Endothelial cell of umbilical vein (primary cell): ENCODE measurements around the gene RASAL2. TPM values are rescaled to one million over a fixed set of nuclear protein-coding genes. Genes with fewer than 3 reads are reported as not detected.

ENCODE experiments used
- BruUV-seq: library from RNA; stranded (reverse); fragments of 400-500 nt; replicated peaks from 2 replicates; lab custom pipeline; 2021; lab: Mats Ljungman, UMichigan
- CTCF ChIA-PET: fragments of 300-600, 350-600 bp; sonication (Branson Sonifier 250); formaldehyde crosslinking; loops from one replicate; lab custom pipeline; 2021; ENCODE audit warnings: antibody characterized with exemption, inconsistent platforms; lab: Charles Lee
- POLR2A ChIA-PET: fragments of 300-600, 350-600 bp; sonication (Branson Sonifier 250); formaldehyde crosslinking; loops from one replicate; lab custom pipeline; 2021; ENCODE audit warnings: antibody characterized with exemption, inconsistent platforms; lab: Charles Lee
- DNase-seq: peaks from one replicate; pipeline ENCODE4 v3.0.0-alpha.2; 2011; ENCODE audit warnings: low read depth, low spot score
- FAIRE-seq: peaks from 2 replicates; lab custom pipeline; 2011; peaks lifted over from hg19 to GRCh38; lab: Jason Lieb, UNC
- H2AFZ ChIP-seq: 2 replicates; pipeline ENCODE4 v1.6.0; 2012; ENCODE audit warnings: low read depth, low read length, control low read depth, inconsistent platforms
- H3K27ac ChIP-seq: 2 replicates; pipeline ENCODE4 v1.5.1; 2011; ENCODE audit warnings: low read depth, mild to moderate bottlenecking, control low read depth, low read length, moderate library complexity; ENCODE audit not compliant: insufficient read depth
- H3K27me3 ChIP-seq, 2 experiments: 2 replicates each; pipeline versions ENCODE4 v1.6.0 to v1.6.1; 2011; ENCODE audit warnings: low read length in 2 of 2, mixed read lengths in 1 of 2; ENCODE audit not compliant: control insufficient read depth in 2 of 2, insufficient read depth in 2 of 2
- H3K36me3 ChIP-seq, 2 experiments: 2 replicates in 1 of 2; 3 replicates in 1 of 2; pipeline ENCODE4 v1.5.1; 2011; ENCODE audit warnings: low read length in 2 of 2, mild to moderate bottlenecking in 1 of 2, moderate library complexity in 1 of 2; ENCODE audit not compliant: control insufficient read depth in 2 of 2, insufficient read depth in 2 of 2; ENCODE audit errors: extremely low read depth in 1 of 2
- H3K4me1 ChIP-seq: 3 replicates; pipeline ENCODE4 v1.5.1; 2011; ENCODE audit warnings: mild to moderate bottlenecking, low read length; ENCODE audit not compliant: control insufficient read depth, insufficient read depth; ENCODE audit errors: extremely low read depth
- H3K4me2 ChIP-seq: 2 replicates; pipeline ENCODE4 v1.6.1; 2011; ENCODE audit warnings: low read length, control low read depth, mixed read lengths; ENCODE audit not compliant: insufficient read depth
- H3K4me3 ChIP-seq, 3 experiments: fragments of 200-600 bp in 1 of 3; sonication (generic), shearing (Covaris generic) in 1 of 3; replicated peaks in 1 of 3; 2 replicates each; pipeline ENCODE4 v1.5.1; 2011 to 2016; ENCODE audit warnings: control low read depth in 3 of 3, low read length in 3 of 3, mild to moderate bottlenecking in 2 of 3, inconsistent platforms in 1 of 3, low read depth in 1 of 3, moderate library complexity in 1 of 3; ENCODE audit not compliant: insufficient read depth in 1 of 3
- H3K79me2 ChIP-seq: 2 replicates; pipeline ENCODE4 v1.6.0; 2012; ENCODE audit warnings: low read length, inconsistent platforms; ENCODE audit not compliant: control insufficient read depth, insufficient read depth
- H3K9ac ChIP-seq: replicated peaks from 2 replicates; pipeline ENCODE3; 2011; ENCODE audit warnings: low read length, control low read depth; ENCODE audit not compliant: insufficient read depth; ENCODE audit errors: extremely low read depth
- H3K9me1 ChIP-seq: replicated peaks from 3 replicates; pipeline ENCODE4 v1.6.0; 2011; ENCODE audit warnings: mild to moderate bottlenecking, low read length; ENCODE audit not compliant: control insufficient read depth, insufficient read depth; ENCODE audit errors: extremely low read depth
- H3K9me3 ChIP-seq: replicated peaks from 2 replicates; pipeline ENCODE4 v1.5.1; 2012; ENCODE audit warnings: low read length, inconsistent platforms; ENCODE audit not compliant: control insufficient read depth, insufficient read depth
- H4K20me1 ChIP-seq: replicated peaks from 2 replicates; pipeline ENCODE3; 2011; ENCODE audit warnings: mild to moderate bottlenecking, low read length; ENCODE audit not compliant: control insufficient read depth, insufficient read depth; ENCODE audit errors: extremely low read depth
- CTCF ChIP-seq, 2 donors: IDR thresholded peaks; 1 replicate in 1 of 2; 2 replicates in 1 of 2; pipeline ENCODE4 v1.5.1; 2011; ENCODE audit warnings: low read length in 2 of 2, mild to moderate bottlenecking in 2 of 2, moderate library complexity in 2 of 2, control low read depth in 1 of 2, inconsistent platforms in 1 of 2, low read depth in 1 of 2; ENCODE audit not compliant: insufficient read depth in 1 of 2; ENCODE audit errors: extremely low read depth in 1 of 2
- EZH2 ChIP-seq: IDR thresholded peaks from 2 replicates; pipeline ENCODE4 v1.6.1; 2012; ENCODE audit warnings: borderline replicate concordance, low read depth, mild to moderate bottlenecking, moderate library complexity, low read length, inconsistent platforms; ENCODE audit not compliant: severe bottlenecking
- FOS ChIP-seq: IDR thresholded peaks from 2 replicates; pipeline ENCODE4 v1.6.1; 2011; ENCODE audit warnings: mild to moderate bottlenecking, low read length, moderate library complexity, borderline replicate concordance; ENCODE audit not compliant: insufficient read depth
- JUN ChIP-seq: IDR thresholded peaks from 2 replicates; pipeline ENCODE4 v1.6.1; 2011; ENCODE audit warnings: borderline replicate concordance, low read depth; ENCODE audit not compliant: insufficient read length, insufficient read depth
- MAX ChIP-seq: IDR thresholded peaks from 2 replicates; pipeline ENCODE4 v1.6.1; 2011; ENCODE audit not compliant: insufficient read depth, insufficient read length
- MYC ChIP-seq: IDR thresholded peaks from one replicate; pipeline ENCODE4 v1.6.1; 2011; ENCODE audit warnings: mild to moderate bottlenecking, low read depth, low read length
- dilution Hi-C: fragments of 300-500 bp; cut with MboI; formaldehyde crosslinking; loops from one replicate; pipeline ENCODE4 v1.15.0; 2019; ENCODE audit warnings: low sequenced_read_pairs; ENCODE audit not compliant: extremely low pct_ligation_motif_present
- intact Hi-C: fragments of 100-400 bp; cut with micrococcal nuclease; formaldehyde crosslinking; loops from one replicate; pipeline ENCODE4 v1.10.0; 2022
- polyA plus RNA-seq, 4 experiments: library from polyadenylated mRNA; depleted of rRNA in 3 of 4; stranded (reverse) in 3 of 4; unstranded in 1 of 4; fragments of >200 nt; gene quantifications; 2 replicates each; pipeline versions ENCODE4 v1.2.1 to v1.2.3, GENCODE V29; 2011 to 2012; ENCODE audit warnings: missing spikeins in 1 of 4
- total RNA-seq: library from RNA; stranded (reverse); gene quantifications from 2 replicates; pipeline ENCODE4 v1.2.3, GENCODE V29; 2021

RASAL2 gene
- total and polyA plus RNA-seq, 2 donors (not counting 3 experiments of a cell fraction or from before 2014, with no cell fraction given): 12.5 to 15.5 TPM

- Histone ChIP-seq H2AFZ (no peak overlapping the region), H3K9me3 (no peaks in the 10 kb centered on the region), H4K20me1 (no peaks in the 10 kb centered on the region), H3K9me1 (no peaks in the 10 kb centered on the region), H3K36me3 (no peaks in the 10 kb centered on the region), H3K4me2 (no peak overlapping the region), H3K4me3 (no peak overlapping the region), H3K9ac (no peak overlapping the region), H3K4me1 (no peaks in the 10 kb centered on the region), H3K27ac (no peak overlapping the region), H3K79me2 (no peaks in the 10 kb centered on the region), H3K27me3 (no peaks in the 10 kb centered on the region)
- TF ChIP-seq EZH2: no peak
- no peak for TF ChIP-seq FOS
- no peak for TF ChIP-seq CTCF (IDR thresholded peaks at IDR 0.05; ENCODE audit: extremely low read depth in 1 of 2, insufficient read depth in 1 of 2, low read depth in 1 of 2, low read length in 2 of 2)
- no peak for TF ChIP-seq MYC
- TF ChIP-seq JUN: no peak
- TF ChIP-seq MAX: no peak
- intact Hi-C loops (no loop called here), dilution Hi-C loops (no loop called here)
- DNase-seq (no peak), FAIRE-seq (no peak)
- POLR2A ChIA-PET: no interaction called here
- BruUV-seq: no TSS peak
- CTCF ChIA-PET: interaction anchor here (1.5 to 10.5 kb wide), 2 partner anchors 48 to 196 kb away, joined by 3 to 240 read pairs; no protein-coding TSS in a partner anchor
Observed at GRCh38 chr1:178506669-178507068, 412.8 kb downstream of the RASAL2 start.
